ENCODE measurements around the gene KLHL33. TPM values are rescaled to one million over a fixed set of nuclear protein-coding genes. Genes with fewer than 3 reads are reported as not detected.

The KLHL33 gene
- total RNA-seq (not detected in 2 replicates), polyA plus RNA-seq (0.05 and 0.19 TPM in 2 replicates)

- H3K4me2 ChIP-seq: no peak within 1 kb of the TSS
- TF ChIP-seq EZH2 (IDR thresholded peaks at IDR 0.05; ENCODE audit: borderline replicate concordance) (no peak), CTCF (IDR thresholded peaks at IDR 0.05; ENCODE audit: poor library complexity) (no peak), EZH2phosphoT487 (IDR thresholded peaks at IDR 0.05; ENCODE audit: low read depth, severe bottlenecking, unreplicated experiment) (no peak)
- H3K4me3 ChIP-seq: no peak within 1 kb of the TSS
- H3K36me3 ChIP-seq (replicated peaks; ENCODE audit: insufficient read depth, low read depth): no peaks in the 10 kb centered on the region
- H3K9me2 ChIP-seq (replicated peaks; ENCODE audit: insufficient read depth): no peaks in the 10 kb centered on the region
- no peaks in the 10 kb centered on the region for H3K27me3 ChIP-seq
- no peak within 1 kb of the TSS for H3K27ac ChIP-seq
- no peaks in the 10 kb centered on the region for H4K20me1 ChIP-seq (ENCODE audit: insufficient read depth, poor library complexity, severe bottlenecking)
- no peak within 1 kb of the TSS for H2AFZ ChIP-seq
- DNase-seq (ENCODE audit: low spot score): no peak
- H3K9me3 ChIP-seq (ENCODE audit: low read depth): no peaks in the 10 kb centered on the region
- no peaks in the 10 kb centered on the region for H3K4me1 ChIP-seq (ENCODE audit: insufficient read depth)
- no peaks in the 10 kb centered on the region for H3K79me2 ChIP-seq
- 95% methylated on average over 17 of the region's 17 CpGs for WGBS (ENCODE audit: low lambda C conversion rate, missing lambda C conversion rate)
These were observed at the start of gene KLHL33 for GRCh38 chr14:20435582-20436362. Gene KLHL33, minus strand, starts transcription at chr14:20436166. Its CDS starts 355 bp downstream, at chr14:20435811.

- H3K79me2 ChIP-seq: no peaks in the 10 kb centered on the region
- no peak for TF ChIP-seq EZH2 (IDR thresholded peaks at IDR 0.05; ENCODE audit: borderline replicate concordance)
- H3K27me3 ChIP-seq: no peaks in the 10 kb centered on the region
- no peaks in the 10 kb centered on the region for H4K20me1 ChIP-seq (ENCODE audit: insufficient read depth, poor library complexity, severe bottlenecking)
- no peak for DNase-seq (ENCODE audit: low spot score)
- 90% methylated on average over 5 of the region's 5 CpGs for WGBS (ENCODE audit: low lambda C conversion rate, missing lambda C conversion rate)
- no peaks in the 10 kb centered on the region for H3K36me3 ChIP-seq (replicated peaks; ENCODE audit: insufficient read depth, low read depth)
- no peak overlapping the region for H3K27ac ChIP-seq
- H3K4me1 ChIP-seq (ENCODE audit: insufficient read depth): no peaks in the 10 kb centered on the region
- H3K4me3 ChIP-seq: no peak overlapping the region
- H3K4me2 ChIP-seq: no peak overlapping the region
- no peaks in the 10 kb centered on the region for H3K9me2 ChIP-seq (replicated peaks; ENCODE audit: insufficient read depth)
- no peak overlapping the region for H2AFZ ChIP-seq
- no peaks in the 10 kb centered on the region for H3K9me3 ChIP-seq (ENCODE audit: low read depth)
These were observed 46.4 kb upstream of the KLHL33 start for GRCh38 chr14:20482382-20482781.

- no peak for DNase-seq (ENCODE audit: low spot score)
- no peaks in the 10 kb centered on the region for H3K9me2 ChIP-seq (replicated peaks; ENCODE audit: insufficient read depth)
- H3K36me3 ChIP-seq (replicated peaks; ENCODE audit: insufficient read depth, low read depth): no peaks in the 10 kb centered on the region
- no peaks in the 10 kb centered on the region for H3K27me3 ChIP-seq
- 96% methylated on average over 2 of the region's 2 CpGs for WGBS (ENCODE audit: low lambda C conversion rate, missing lambda C conversion rate)
- H3K4me3 ChIP-seq: no peak overlapping the region
- H3K4me2 ChIP-seq: no peak overlapping the region
- no peaks in the 10 kb centered on the region for H3K4me1 ChIP-seq (ENCODE audit: insufficient read depth)
- no peak for TF ChIP-seq EZH2phosphoT487 (IDR thresholded peaks at IDR 0.05; ENCODE audit: low read depth, severe bottlenecking, unreplicated experiment)
- TF ChIP-seq CTCF (IDR thresholded peaks at IDR 0.05; ENCODE audit: poor library complexity): no peak
- no peaks in the 10 kb centered on the region for H4K20me1 ChIP-seq (ENCODE audit: insufficient read depth, poor library complexity, severe bottlenecking)
- no peaks in the 10 kb centered on the region for H3K9me3 ChIP-seq (ENCODE audit: low read depth)
- H3K27ac ChIP-seq: no peak overlapping the region
- H2AFZ ChIP-seq: no peak overlapping the region
- H3K79me2 ChIP-seq: peaks cover 6% of the 10 kb centered on the region
These were observed 42.9 kb upstream of the KLHL33 start for GRCh38 chr14:20478894-20479293.

GRCh38 chr14:20477211-20477876, 41.4 kb upstream of the KLHL33 start:
- Histone ChIP-seq H3K9me2 (replicated peaks; ENCODE audit: insufficient read depth) (no peaks in the 10 kb centered on the region), H3K4me3 (no peak overlapping the region), H3K9me3 (ENCODE audit: low read depth) (no peaks in the 10 kb centered on the region), H3K4me1 (ENCODE audit: insufficient read depth) (no peaks in the 10 kb centered on the region), H3K27me3 (no peaks in the 10 kb centered on the region), H4K20me1 (ENCODE audit: insufficient read depth, poor library complexity, severe bottlenecking) (no peaks in the 10 kb centered on the region), H2AFZ (no peak overlapping the region), H3K4me2 (no peak overlapping the region), H3K27ac (no peak overlapping the region), H3K36me3 (replicated peaks; ENCODE audit: insufficient read depth, low read depth) (no peaks in the 10 kb centered on the region), H3K79me2 (peaks cover 16% of the 10 kb centered on the region)
- TF ChIP-seq CTCF (IDR thresholded peaks at IDR 0.05; ENCODE audit: poor library complexity) (no peak), EZH2phosphoT487 (IDR thresholded peaks at IDR 0.05; ENCODE audit: low read depth, severe bottlenecking, unreplicated experiment) (no peak), EZH2 (IDR thresholded peaks at IDR 0.05; ENCODE audit: borderline replicate concordance) (no peak)
- 23% methylated on average over 1 of the region's 1 CpG for WGBS (ENCODE audit: low lambda C conversion rate, missing lambda C conversion rate)
- DNase-seq (ENCODE audit: low spot score): no peak

Data from hepatocyte (in vitro differentiated cells).